ENCODE results near the gene SHOX.

SHOX gene

GRCh38 chrX:663841-664240, 33.2 kb downstream of the SHOX start:
- no peak for DNase-seq (ENCODE audit: low read depth in 3 of 3, low spot score in 1 of 3)

DNA sequence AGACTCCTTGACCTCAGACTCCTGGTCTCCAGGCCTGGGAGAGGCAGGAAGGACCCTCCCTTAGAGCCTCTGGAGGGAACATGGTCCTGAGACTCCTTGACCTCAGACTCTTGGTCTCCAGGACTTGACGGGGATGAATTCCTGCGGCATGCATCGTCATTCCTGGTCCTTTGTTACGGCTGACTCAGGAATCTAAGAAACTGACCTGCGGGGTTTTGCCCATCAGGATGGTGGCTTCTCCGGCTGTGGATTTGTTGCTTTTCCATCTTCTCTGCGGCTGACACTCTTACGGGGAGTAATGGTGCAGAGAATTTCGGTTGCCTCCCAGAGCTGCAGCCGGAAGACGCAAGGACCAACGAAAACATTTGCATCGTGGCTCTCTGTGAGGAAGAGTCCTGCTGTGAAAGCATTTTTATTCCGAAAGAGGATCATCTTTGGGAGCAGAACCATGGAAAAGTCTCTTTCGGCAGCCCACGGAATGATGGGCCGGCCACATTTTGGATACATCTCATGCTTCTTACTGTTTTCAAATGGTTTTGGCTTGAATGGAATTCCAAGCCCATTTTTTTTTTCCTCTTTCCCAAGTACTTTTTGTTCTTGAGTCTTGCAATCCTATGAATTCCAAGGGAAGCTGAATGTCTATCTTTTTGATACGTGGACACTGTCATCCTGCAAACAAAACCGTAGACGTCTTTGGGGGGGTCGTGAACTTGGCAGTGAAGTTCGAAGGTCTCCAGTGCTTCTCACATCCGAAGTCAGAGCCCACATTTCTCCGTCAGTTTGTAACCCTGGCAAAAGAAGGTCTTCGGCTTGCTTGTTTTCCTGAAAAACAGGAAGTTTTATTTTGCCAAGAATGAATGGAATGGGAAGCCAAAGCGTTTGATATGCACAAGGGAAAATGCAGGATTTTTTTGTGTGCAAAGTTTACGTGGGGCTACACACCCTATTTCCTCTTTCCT, 36.5 kb downstream of the SHOX start:
- no peak for DNase-seq (ENCODE audit: low read depth in 3 of 3, low spot score in 1 of 3)

- DNase-seq (ENCODE audit: low read depth in 3 of 3, low spot score in 1 of 3): no peak
These were observed 40.1 kb downstream of the SHOX start for GRCh38 chrX:670645-671044.

DNA sequence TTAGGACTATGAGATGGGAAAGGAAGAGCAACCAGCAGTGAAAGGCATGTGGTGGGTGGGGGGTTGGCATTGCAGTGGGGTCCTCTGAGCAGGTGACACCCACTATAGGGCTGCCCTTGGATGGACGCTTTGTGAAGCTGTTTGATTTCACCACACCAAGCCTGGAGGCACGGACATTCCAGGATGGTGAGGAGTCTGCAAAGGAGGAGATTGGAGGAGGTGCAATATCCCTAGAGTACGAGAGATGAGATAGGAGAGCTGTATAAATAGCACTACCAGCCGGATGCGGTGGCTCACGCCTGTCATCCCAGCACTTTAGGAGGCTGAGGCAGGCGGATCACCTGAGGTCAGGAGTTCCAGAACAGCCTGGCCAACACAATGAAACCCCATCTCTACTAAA, 42.3 kb downstream of the SHOX start:
- no peak for DNase-seq (ENCODE audit: low read depth in 3 of 3, low spot score in 1 of 3)

DNA sequence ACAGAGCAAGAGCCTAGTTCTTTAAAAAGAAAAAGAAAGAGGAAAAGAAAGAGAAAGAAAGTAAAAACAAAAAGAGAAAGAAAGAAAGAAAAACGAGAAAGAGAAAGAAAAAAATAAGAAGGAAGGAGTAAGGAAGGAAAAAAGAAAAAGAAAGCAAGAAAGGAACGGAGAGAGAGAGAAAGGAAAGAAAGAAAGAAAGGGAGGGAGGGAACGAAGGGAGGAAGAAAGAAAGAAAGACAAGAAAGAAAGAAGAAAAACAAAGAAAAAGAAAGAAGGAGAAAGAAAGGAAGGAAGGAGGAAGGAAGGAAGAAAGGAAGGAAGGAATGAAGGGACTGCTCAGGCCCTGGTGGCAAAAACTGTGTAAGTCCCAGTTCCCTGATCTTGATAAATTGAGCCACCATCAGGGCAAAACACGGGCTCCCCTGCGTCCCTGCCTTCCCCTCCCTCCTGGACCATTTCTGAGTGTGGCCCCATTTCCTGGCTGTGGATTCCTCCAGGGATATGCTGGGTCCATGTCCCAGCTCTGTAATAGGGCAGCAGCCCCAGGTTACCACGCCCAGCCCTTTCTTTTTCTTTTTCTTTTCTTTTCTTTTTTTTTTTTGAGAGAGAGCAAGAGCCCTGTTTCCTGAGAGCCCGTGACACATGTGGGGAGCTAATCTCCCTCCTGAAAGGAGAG, 44.8 kb downstream of the SHOX start:
- no peak for DNase-seq (ENCODE audit: low read depth in 3 of 3, low spot score in 1 of 3)

DNA sequence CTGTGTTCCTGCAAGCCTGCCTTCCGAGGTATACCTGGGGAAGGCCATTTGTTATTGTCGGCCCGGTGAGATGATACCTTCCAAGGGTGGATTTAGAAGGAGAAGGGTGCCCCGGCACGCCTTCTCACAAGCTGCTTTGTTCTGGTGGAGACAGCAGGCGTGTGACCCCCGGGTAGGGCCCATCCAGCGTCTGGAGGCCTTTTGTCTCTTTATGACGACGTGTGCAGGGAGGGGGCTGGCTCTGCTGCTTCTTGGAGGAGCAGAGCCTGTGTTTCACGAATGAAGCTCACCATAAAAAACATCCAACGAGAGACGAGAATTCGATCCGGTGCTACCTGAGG, 45.3 kb downstream of the SHOX start:
- no peak for DNase-seq (ENCODE audit: low read depth in 3 of 3, low spot score in 1 of 3)

DNA sequence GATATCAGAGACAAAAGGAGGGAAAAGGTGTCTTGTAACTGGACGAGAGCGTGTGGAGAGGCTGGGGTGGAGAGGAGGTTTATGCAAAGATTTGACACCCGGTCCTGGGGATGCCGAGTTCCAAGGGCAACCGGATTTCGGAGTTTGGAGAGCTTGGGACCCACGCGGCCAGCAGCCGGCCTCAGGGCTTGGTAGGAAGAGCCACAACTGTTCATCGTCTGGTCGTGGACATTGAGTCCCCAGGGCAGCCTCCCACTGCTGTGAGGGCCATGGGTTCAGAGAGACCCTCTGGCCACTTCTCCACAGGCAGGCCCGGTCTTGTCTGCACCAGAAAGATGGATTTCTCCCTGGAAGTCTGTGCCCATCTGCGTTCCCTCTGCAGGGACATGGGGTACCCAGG, 46.8 kb downstream of the SHOX start:
- no peak for DNase-seq (ENCODE audit: low read depth in 3 of 3, low spot score in 1 of 3)

DNA sequence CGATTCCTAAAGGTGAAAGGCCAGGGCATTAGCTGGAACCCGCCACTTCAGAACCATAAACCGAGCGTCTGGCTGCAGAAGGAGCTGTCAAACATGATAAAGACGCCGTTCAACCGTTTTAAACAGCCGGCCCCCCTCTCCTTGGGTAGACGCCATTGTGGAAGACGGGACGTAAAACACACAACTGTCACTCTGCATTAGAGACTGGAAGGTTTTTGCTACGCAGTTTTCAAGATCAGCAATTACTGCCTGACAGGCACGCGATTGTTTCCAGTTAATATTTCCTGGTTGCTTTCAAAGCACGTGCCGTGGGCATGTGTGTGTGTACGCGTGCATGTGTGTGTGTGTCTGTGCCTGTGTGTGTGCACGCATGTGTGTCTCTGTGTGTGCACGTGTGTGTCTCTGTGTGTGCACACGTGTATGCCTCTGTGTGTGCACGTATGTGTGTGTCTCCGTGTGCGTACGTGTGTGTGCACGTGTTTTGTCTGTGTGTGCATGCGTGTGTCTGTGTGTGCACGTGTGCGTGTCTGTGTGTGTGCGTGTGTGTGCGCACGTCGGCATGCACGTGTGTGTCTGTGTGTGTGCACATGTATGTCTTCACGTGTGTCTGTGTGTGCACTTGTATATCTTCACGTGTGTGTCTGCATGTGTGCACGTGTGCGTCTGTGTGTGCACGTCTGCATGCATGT, 48.8 kb downstream of the SHOX start:
- no peak for DNase-seq (ENCODE audit: low read depth in 3 of 3, low spot score in 1 of 3)

- no peak for DNase-seq (ENCODE audit: low read depth in 3 of 3, low spot score in 1 of 3)
These were observed 49.5 kb downstream of the SHOX start for GRCh38 chrX:680062-680461.

- DNase-seq (ENCODE audit: low read depth in 3 of 3, low spot score in 1 of 3): no peak
These were observed 51.4 kb downstream of the SHOX start for GRCh38 chrX:681989-682388.

- no peak for DNase-seq (ENCODE audit: low read depth in 3 of 3, low spot score in 1 of 3)
These were observed 52.3 kb downstream of the SHOX start for GRCh38 chrX:682892-683291.

DNA sequence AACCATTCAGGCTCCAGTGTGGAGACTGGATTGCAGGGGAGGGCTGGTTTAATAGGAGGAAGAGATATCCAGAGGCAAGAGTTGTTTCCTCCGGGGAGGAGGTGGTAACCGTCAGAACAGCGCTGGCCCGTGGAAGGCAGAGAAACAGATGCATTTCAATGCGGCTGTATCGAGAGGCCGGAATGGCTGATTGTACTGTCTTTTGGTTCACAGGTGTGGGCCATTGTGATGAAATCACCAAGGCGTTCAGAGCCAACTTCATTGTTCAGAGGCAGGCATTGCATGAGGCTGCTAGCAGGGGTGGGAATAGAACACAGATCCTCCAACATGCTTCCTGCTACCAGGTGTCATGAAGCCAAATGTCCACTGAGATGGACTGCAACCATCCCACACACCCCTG, 53.0 kb downstream of the SHOX start:
- DNase-seq (ENCODE audit: low read depth in 3 of 3, low spot score in 1 of 3): no peak

DNA sequence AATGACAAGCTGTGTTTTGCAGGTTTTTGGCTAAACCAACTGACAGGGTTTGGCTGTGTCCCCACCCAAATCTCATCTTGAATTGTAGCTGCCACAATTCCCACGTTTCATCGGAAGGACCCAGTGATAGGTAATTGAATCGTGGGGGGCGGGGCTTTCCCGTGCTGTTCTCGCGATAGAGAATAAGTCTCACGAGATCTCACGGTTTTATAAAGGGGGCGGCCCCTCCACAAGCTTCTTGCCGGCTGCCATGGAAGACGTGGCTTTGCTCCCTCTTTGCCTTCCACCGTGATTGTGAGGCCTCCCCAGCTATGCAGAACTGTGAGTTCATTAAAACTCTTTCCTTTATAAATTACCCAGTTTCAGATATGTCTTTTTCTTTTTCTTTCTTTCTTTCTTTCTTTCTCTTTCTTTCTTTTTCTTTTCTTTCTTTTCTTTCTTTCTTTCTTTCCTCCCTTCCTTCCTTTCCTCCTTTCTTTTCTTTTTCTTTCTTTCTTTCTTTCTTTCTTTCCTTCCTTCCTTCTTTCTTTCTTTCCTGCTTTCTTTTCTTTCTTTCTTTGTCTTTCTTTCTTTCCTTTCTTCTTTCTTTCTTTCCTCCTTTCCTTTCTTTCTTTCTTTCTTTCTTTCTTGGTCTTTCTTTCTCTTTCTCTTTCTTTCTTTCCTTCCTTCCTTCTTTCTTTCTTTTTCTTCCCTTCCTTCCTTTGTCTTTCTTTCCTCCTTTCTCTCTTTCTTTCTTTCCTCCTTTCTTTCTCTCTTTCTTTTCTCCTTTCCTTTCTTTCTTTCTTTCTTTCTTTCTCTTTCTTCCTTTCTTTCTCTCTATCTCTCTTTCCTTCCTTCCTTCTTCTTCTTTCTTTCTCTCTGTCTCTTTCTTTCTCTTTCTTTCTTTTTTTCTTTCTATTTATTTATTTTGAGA, 54.8 kb downstream of the SHOX start:
- DNase-seq (ENCODE audit: low read depth in 3 of 3, low spot score in 1 of 3): no peak

GRCh38 chrX:689983-690382, 59.4 kb downstream of the SHOX start:
- DNase-seq (ENCODE audit: low read depth in 3 of 3, low spot score in 1 of 3): no peak

- DNase-seq (ENCODE audit: low read depth in 3 of 3, low spot score in 1 of 3): no peak
These were observed 64.2 kb downstream of the SHOX start for GRCh38 chrX:694800-695199.

DNA sequence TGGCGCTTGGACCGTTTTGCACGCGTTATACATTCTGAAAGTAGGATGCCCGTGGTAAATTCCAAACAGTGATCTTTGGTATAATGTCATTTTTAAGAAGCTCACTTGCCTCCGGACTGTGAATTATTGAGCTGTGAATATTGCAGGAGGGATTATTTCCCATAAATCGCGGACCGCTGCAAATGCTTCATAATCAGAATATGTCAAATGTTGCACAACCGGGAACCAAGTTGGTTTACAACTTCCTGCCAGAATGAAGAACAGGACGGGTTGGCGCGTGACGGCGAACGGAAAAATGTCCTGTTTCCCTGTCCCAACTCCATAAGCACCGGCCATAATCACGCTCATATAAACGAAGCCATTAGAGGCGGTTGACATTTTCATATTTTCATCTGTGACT, 67.6 kb downstream of the SHOX start:
- no peak for DNase-seq (ENCODE audit: low read depth in 3 of 3, low spot score in 1 of 3)

- no peak for DNase-seq (ENCODE audit: low read depth in 3 of 3, low spot score in 1 of 3)
These were observed 70.3 kb downstream of the SHOX start for GRCh38 chrX:700936-701335.

GRCh38 chrX:701673-702072, 71.1 kb downstream of the SHOX start:
- DNase-seq (ENCODE audit: low read depth in 3 of 3, low spot score in 1 of 3): no peak

- no peak for DNase-seq (ENCODE audit: low read depth in 3 of 3, low spot score in 1 of 3)
These were observed 72.9 kb downstream of the SHOX start for GRCh38 chrX:703466-703865.

DNA sequence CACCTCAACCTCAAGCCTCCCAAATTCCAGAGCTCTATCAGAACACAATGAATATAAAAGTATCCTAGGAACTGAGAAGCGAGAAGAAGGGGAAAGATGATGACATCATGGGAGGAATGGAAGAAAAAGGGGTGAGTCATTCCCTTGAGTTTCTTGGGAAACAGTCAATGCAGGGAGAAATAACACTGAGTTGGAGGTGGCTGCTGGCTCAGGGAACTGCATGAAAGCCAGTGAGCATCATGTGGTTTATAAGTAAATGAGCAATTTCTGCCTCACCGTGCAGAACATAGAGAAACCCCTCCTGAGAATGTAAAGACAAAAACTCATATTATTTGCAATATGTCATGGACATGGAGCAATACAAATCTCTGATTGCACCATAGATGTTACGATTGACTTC, 73.3 kb downstream of the SHOX start:
- no peak for DNase-seq (ENCODE audit: low read depth in 3 of 3, low spot score in 1 of 3)

Measured in stimulated activated CD4-positive, alpha-beta T cell treated with anti-CD3 and anti-CD28 coated beads, TNF-alpha, amount 100 ng/mL, for 1 hour (primary cell).